Measurements from ENCODE around the gene DKK3.

GRCh38 chr11:11913395-11913794 is 95.0 kb downstream of the DKK3 start:
- TF ChIP-seq CTCF (IDR thresholded peaks at IDR 0.05) (no peak), POLR2A (IDR thresholded peaks at IDR 0.05) (no peak)

Data from right lobe of liver (tissue), 4 donors.